ENCODE data around the gene SPP1.
"Not testable (repeated sequence)": the region's sequence is repeated elsewhere in the genome, so short reads cannot be mapped to it uniquely, and the experiment has no call there.

The SPP1 gene

GRCh38 chr4:87975466-87975865 lies at the start of gene SPP1:
Gene SPP1 (plus strand): TSS chr4:87975714. CDS start chr4:87976896, 1,182 bp downstream.
- peak; percentile 10 for DNase-seq

DNA sequence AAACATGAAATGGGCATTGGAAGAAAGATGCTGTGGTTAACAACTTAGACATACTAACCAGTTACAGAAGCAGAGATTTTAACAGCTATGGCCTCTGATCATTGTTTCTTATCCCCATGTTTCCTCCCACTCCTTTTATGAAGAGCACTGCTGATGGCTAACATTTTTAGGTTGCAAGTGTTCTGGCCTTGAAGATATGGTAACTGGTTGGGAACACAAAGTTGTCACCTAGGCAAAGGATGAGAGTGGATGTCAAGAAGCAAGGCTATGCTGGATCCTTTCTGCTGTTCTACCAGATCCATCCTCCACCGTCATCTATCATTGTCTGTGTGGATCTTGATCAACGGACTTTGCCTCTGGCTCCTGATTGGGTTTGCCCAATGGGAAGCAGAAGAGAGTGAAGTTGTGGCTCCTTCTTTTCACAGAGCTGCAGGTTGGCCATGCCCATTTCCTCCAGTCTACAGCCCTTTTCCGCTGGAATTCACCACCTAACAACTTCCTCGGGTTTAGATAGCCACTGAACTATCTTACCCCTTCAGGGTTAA lies 48.9 kb upstream of the SPP1 start:
- no peak for DNase-seq

DNA sequence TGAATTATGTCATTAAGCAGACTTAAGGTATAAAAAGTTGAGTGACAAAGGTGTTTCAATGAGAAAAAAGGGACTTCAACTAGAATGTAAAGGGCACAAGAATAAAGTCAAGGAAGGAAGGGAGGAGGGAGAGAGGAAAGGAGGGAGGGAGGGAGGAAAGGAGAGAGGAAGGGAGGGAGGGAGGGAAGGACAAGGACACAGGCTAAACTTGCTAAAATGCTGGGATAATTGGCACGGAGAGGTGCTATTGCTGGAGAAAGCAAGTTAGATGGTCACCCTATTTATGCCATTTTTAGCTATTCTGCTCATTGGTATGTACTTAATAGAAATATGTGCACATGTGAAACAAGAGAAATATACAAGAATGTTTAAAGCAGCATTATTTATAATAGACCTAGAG lies 44.9 kb upstream of the SPP1 start:
- DNase-seq = no peak

DNA sequence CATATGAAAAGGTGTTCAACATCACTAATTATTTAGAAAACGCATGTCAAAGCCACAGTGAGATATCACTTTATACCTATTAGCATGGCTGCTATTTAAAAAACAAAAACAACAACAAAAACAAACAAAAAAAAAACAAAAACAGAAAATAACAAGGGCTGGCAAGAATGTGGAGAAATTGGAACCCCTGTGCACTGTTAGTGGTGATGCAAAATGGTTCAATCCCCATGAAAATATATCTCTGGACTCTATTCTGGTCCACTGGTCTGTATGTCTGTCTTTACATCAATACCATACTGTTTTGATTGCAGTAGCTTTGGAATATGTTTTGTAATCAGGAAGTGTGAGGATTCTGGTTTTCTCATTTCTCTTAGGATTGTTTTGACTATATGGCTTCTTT lies 43.6 kb upstream of the SPP1 start:
- DNase-seq = no peak

DNA sequence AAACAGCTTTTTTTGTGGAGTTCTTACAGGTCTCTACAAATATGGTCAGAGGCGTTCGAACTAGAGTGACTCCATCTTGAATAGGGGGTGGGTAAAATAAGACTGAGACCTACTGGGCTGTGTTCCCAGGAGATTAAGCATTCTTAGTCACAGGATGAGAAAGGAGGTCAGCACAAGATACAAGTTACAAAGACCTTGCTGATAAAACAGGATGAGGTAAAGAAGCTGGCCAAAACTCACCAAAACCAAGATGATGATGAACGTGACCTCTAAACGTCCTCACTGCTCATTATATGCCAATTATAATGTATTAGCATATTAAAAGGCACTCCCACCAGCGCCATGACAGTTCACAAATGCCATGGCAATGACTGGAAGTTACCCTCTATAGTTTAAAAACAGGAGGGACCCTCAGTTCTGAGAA lies 42.8 kb upstream of the SPP1 start:
- no peak for DNase-seq

- DNase-seq = no peak
Measured at GRCh38 chr4:87933337-87933736, 42.2 kb upstream of the SPP1 start.

- DNase-seq = no peak
Measured at GRCh38 chr4:87934157-87934704, 41.3 kb upstream of the SPP1 start.

DNA sequence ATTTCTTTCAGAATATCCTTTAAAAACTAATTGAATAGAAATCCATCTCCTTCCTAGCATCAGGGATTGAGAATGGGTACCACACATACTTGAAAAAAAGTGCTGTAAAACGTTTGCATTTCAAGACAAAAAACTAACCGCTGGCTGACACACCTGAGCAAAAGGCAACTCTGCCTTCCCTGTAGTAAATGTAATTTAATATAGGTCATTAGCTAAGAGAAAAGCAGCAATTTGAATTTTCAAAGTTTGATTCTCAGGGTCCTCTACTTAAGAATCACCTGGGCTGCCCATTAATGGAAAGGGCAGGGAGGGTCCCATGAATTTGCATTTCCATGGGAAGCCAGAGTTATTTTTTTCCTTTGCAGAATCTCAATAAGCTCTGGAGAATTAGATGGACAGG lies 40.5 kb upstream of the SPP1 start:
- no peak for DNase-seq

DNA sequence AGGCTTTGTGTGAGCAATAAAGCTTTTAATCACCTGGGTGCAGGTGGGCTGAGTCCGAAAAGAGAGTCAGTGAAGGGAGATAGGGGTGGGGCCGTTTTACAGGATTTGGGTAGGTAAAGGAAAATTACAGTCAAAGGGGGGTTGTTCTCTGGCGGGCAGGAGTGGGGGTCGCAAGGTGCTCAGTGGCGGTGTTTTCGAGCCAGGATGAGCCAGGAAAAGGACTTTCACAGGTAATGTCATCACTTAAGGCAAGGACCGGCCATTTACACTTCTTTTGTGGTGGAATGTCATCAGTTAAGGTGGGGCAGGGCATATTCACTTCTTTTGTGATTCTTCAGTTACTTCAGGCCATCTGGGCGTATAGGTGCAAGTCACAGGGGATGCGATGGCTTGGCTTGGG lies 39.6 kb upstream of the SPP1 start:
- DNase-seq = not testable (repeated sequence)

DNA sequence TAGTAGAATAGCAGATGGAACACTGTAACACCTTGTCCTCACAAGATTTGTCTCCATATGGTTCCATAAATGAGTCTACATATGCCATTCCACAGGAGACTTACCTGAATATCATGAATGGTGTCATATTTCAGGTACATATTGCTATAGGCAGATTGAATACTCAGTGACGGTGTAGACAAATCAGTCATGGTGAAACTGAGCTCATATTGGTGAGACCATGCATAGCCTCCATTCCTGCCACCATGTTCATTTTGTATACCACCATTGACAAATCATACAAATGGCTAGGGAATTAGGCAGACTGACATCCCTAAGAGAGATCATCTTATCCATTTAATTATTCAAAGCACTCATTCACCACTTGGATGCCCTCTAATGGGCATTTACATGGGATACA lies 38.0 kb upstream of the SPP1 start:
- no peak for DNase-seq

- DNase-seq = no peak
Measured at GRCh38 chr4:87938746-87939145, 36.8 kb upstream of the SPP1 start.

GRCh38 chr4:87939978-87940690 lies 35.4 kb upstream of the SPP1 start:
- no peak for DNase-seq

- DNase-seq = not testable (repeated sequence)
Measured at GRCh38 chr4:87940809-87941208, 34.7 kb upstream of the SPP1 start.

GRCh38 chr4:87941537-87942392 lies 33.7 kb upstream of the SPP1 start:
- DNase-seq = no peak

DNA sequence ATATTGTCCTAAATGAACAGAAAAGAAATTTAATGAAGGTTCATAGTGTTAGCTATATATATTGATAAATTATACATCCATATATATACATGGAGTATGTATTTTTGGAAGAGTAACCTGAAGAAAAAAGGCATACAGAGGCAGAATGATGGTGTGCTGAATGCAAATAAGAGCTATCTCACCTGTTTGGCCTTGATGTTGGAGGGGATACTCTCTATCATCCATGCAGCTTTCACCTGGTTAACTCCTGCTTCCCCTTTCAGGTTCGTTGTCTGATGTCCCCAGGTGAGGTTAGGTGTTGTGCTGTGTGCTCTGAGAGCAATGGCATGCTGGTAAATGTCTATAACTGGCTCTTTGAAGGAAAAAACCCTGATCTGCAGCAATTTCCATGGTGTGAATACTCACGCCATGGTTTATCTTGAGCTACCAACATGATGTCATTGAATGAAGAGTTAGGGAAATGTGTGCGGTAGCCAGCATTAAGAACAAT lies 31.8 kb upstream of the SPP1 start:
- no peak for DNase-seq

GRCh38 chr4:87944967-87945366 lies 30.5 kb upstream of the SPP1 start:
- no peak for DNase-seq

DNA sequence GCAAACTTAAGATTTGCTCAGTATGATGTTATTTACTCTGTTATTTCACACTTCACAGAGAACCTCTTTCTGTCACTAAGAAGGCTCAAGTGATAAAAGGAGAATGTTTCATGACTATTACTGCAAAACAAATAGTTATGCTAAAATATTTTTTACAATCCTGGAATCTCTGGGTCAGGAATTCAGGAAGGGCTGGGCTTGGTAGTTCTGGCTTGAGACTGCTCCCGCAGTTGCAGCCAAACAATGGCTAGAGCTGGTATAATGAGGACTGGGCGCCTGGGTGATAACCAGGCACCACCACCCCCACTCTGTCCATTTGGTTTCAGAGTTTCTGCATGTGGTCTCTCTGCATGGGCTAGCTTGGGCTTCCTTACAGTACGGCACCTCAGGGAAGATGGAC lies 28.7 kb upstream of the SPP1 start:
- no peak for DNase-seq

DNA sequence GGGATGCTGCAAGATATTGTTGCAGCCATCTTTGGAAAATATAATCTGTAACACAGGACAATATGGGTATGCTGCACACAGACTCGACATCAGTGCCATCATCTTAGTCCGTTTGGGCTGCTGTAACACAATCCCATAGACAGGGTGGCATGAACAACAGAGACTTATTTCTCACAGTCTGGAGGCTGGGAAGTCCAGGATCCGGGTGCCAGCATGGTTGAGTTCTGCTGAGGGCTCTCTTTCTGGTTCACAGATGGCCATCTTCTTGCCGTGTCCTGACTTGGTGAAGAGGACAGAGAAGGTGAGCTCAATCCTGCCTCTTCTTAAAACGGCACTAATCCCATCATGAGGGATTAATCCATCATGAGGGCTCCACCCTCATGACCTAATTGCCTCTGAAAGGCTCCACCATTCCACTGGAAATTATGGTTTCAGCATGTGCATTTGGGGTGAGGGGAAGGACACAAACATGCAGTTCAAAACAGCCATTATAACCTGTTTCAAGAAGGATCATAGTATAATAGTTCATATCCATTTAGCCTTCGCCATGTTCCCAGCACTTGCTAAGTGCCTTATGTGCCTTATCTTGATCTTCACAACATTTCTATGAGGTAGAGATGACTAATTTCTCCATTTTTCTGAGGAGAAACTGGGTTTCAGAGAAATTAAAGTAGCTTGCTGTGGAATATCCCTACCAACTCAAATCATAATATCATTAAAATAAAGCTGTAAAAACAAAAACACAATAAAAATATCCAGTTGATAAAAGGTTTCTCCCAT lies 27.9 kb upstream of the SPP1 start:
- no peak for DNase-seq

- no peak for DNase-seq
Measured at GRCh38 chr4:87949961-87950360, 25.6 kb upstream of the SPP1 start.

GRCh38 chr4:87950493-87950892 lies 25.0 kb upstream of the SPP1 start:
- no peak for DNase-seq

DNA sequence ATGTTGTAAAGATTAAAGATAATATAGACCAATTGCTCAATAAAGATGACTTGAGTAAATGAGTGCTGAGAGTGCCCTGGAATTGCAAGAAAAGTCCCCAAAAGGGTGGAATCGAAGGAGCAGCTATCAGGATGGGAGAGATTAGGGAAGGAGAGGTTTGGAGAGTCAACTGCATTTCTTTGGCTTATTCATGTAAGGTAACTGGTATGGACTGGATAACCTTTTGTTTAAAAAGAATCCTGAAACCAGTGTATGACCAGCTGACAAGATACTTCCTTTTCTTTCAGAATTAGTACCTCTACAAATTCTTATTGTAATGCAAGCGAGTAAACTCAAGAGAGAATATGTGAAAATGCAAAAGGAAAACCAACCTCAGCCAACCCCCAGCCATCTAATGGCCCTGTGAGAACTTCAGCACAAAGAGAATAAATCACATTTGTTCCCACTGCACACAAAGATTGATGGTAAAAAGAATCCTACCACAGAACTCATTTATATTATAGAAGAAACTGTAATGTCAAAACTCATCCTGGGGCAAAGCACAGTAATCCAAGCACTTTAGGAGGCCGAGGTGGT lies 24.5 kb upstream of the SPP1 start:
- DNase-seq = no peak

- no peak for DNase-seq
Measured at GRCh38 chr4:87953826-87954225, 21.7 kb upstream of the SPP1 start.
